Spleen (tissue), 11 donors: Measurements from ENCODE around the gene PKM. TPM values are rescaled to one million over a fixed set of nuclear protein-coding genes. Genes with fewer than 3 reads are reported as not detected.

ENCODE experiments used
- DNase-seq: peaks from one replicate; pipeline ENCODE4 v3.0.0-alpha.2; 2020
- H3K27ac ChIP-seq, 8 donors: fragments of 200-600 bp; sonication (generic) in 7 of 8; 1 replicate in 4 of 8; 2 replicates in 4 of 8; pipeline versions ENCODE4 v1.5.0 to v1.8.0; 2016 to 2021; ENCODE audit warnings: inconsistent platforms in 4 of 8, mild to moderate bottlenecking in 4 of 8, moderate library complexity in 1 of 8
- H3K27me3 ChIP-seq, 7 donors: fragments of 200-600 bp; sonication (generic) in 6 of 7; replicated peaks in 1 of 7; 1 replicate in 4 of 7; 2 replicates in 3 of 7; pipeline versions ENCODE4 v1.5.0 to v1.8.0; 2016 to 2021; ENCODE audit warnings: inconsistent platforms in 3 of 7, mild to moderate bottlenecking in 1 of 7
- H3K36me3 ChIP-seq, 6 donors: fragments of 200-600 bp; sonication (generic) in 5 of 6; 1 replicate in 4 of 6; 2 replicates in 2 of 6; pipeline versions ENCODE4 v1.5.0 to v1.8.0; 2016 to 2021; ENCODE audit warnings: inconsistent platforms in 2 of 6
- H3K4me1 ChIP-seq, 6 donors: fragments of 200-600 bp; sonication (generic) in 5 of 6; 1 replicate in 3 of 6; 2 replicates in 3 of 6; pipeline versions ENCODE4 v1.5.0 to v1.8.0; 2016 to 2021; ENCODE audit warnings: inconsistent platforms in 3 of 6
- H3K4me3 ChIP-seq, 8 donors: fragments of 200-600 bp; sonication (generic) in 7 of 8; 1 replicate in 4 of 8; 2 replicates in 4 of 8; pipeline versions ENCODE4 v1.5.0 to v1.8.0; 2016 to 2021; ENCODE audit warnings: inconsistent platforms in 4 of 8, mild to moderate bottlenecking in 4 of 8, moderate library complexity in 2 of 8
- H3K9me3 ChIP-seq, 8 donors: fragments of 200-600 bp; sonication (generic) in 7 of 8; 1 replicate in 4 of 8; 2 replicates in 4 of 8; pipeline versions ENCODE4 v1.5.0 to v1.8.0; 2016 to 2021; ENCODE audit warnings: inconsistent platforms in 4 of 8
- POLR2A ChIP-seq, 3 donors: fragments of 450-650 bp; IDR thresholded peaks; one replicate each; pipeline ENCODE4 v1.5.1; 2017; ENCODE audit warnings: antibody characterized with exemption in 3 of 3, mild to moderate bottlenecking in 1 of 3
- POLR2AphosphoS5 ChIP-seq, 3 donors: sonication (generic); formaldehyde crosslinking; IDR thresholded peaks; one replicate each; pipeline ENCODE4 v1.5.1; 2017; ENCODE audit warnings: antibody characterized with exemption in 3 of 3
- WGBS, 5 donors: extraction: QIAGEN DNeasy Blood & Tissue Kit in 3 of 5; methylation state at CpG; one replicate each; pipeline versions ENCODE4 v1.1.5 to v1.1.7; 2013 to 2018; 5-methylcytosine and 5-hydroxymethylcytosine counted together
- intact Hi-C: fragments of 100-400 bp; cut with DNase I; formaldehyde crosslinking; loops from one replicate; pipeline ENCODE4 v1.15.0; 2023; ENCODE audit warnings: low total_unique reads
- polyA plus RNA-seq, 3 donors: library from polyadenylated mRNA; stranded (reverse); fragments of 200-250 nt; gene quantifications; one replicate each; pipeline ENCODE4 v1.2.1, GENCODE V29; 2013
- total RNA-seq, 7 donors: library from RNA; depleted of rRNA in 3 of 7; stranded (reverse); fragments of >200 nt in 3 of 7; fragmentation: NEBNext Ultra II Directional in 4 of 7; extraction: Animal tissue kit (Norgen Biotek cat#: 25700) in 4 of 7; gene quantifications; one replicate each; pipeline versions ENCODE4 v1.1.0 to v1.2.1, GENCODE V29; 2016 to 2021
- TF ChIP-seq, protein P1 (sequence below), 11 experiments: fragments of 200-600 bp in 7 of 11; fragments of 450-650 bp in 4 of 11; sonication (generic) in 4 of 11; IDR thresholded peaks in 8 of 11; conservative IDR thresholded peaks in 3 of 11; 1 replicate in 7 of 11; 2 replicates in 4 of 11; pipeline versions ENCODE4 v1.4.0 to v1.8.0; 2016 to 2021; ENCODE audit warnings: antibody characterized with exemption in 11 of 11, inconsistent platforms in 4 of 11, mild to moderate bottlenecking in 1 of 11
- donor health status: healthy with polysubstance abuse.
- donor health status: DM: no; HTN: no; CAD: no; lungs with moderate emphysema.
- donor health status: DM: no; HTN: no; CAD: no.
- donor health status: Bipolar disorder and iron deficiency.
- donor health status: healthy.
- donor health status: DM: no; HTN: no; CAD: no.
- donor health status: DM: yes; HTN: yes; CAD: no.

PKM gene
- total and polyA plus RNA-seq, 10 donors, result 156 to 543 (median 347) TPM

DNA sequence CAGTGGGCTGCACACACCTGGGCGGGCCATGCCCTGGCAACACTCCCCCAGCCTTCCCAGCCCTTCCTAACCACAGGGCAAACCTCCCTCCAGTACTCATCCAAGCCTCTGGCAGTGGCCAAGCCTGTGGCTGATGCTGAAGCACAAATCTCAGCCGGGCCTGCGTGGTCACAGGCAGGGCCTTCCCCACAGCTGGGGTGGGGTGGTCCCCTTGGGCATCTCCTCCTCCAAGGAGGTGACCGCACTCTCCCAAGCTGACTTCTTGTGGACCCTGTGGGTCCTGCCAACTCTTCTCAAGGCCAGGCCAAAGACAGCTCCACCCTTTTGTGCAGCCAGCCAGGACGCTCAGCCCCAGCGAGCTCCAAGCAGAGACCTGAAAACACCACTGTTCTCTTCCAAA, 54.8 kb downstream of the PKM start:
- DNase-seq, result peak; percentile 61
- intact Hi-C loops, result no loop called here

DNA sequence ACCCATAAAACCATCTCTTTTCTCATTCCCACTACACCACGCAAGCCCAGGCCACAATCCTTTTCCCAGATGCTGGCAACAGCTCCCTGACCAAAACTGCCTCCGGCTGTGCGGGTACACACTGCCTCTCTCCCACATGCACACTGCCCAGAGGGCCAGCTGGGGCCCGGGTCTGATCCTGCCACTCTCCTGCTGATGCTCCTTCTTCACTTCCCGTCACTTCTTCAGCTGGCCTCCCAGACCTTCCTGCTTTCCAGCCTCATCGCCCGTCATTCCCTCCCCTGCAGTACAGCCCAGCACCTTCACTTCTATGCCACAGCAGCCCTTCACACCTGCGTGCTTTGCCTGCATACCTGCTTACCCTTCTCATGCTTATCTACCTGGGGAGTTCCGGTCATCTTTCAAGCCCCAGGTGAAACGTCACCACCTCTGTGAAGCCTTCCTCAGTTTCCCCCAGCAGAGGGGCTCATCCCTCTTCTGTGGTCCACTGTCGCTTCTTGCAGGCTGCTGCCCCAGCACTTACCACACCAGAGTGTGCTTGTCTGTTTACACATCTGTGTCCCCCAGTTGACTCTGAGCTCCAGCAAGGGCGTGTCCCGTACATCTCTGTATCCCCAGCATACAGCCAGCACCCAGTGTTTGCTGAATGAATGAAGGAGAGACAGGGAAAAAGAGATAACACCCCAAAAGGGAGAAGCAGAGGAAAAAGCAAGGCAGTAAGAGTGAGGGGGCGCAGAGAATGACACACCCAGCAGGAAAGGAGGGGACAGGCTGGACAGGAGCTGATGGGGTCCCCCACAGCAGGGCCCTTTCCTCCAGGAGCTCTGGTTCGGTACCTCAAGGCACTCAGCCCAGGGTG, 55.6 kb downstream of the PKM start:
- Histone ChIP-seq H3K27me3 (peaks cover 0 to 14% (median 0%) of the 10 kb centered on the region in 7 donors), H3K9me3 (no peaks in the 10 kb centered on the region), H3K4me3 (no peak overlapping the region), H3K36me3 (no peaks in the 10 kb centered on the region), H3K27ac (no peak overlapping the region), H3K4me1 (no peaks in the 10 kb centered on the region)
- no peak for TF ChIP-seq POLR2AphosphoS5 (IDR thresholded peaks at IDR 0.05)
- DNase-seq, result peak; percentile 28
- intact Hi-C loops, result no loop called here
- 87 to 95% (median 90%) methylated on average over 15 of the region's 15 CpGs for WGBS, 5 donors

More for the DNA sequence above, 54.8 kb downstream of the PKM start:
- Histone ChIP-seq H3K27ac (no peak overlapping the region), H3K27me3 (peaks cover 0 to 19% (median 0%) of the 10 kb centered on the region in 7 donors), H3K4me3 (no peak overlapping the region), H3K4me1 (no peaks in the 10 kb centered on the region), H3K36me3 (no peaks in the 10 kb centered on the region), H3K9me3 (no peaks in the 10 kb centered on the region)
- 74 to 91% (median 88%) methylated on average over 6 of the region's 6 CpGs for WGBS, 5 donors
- TF ChIP-seq, protein P1, sequence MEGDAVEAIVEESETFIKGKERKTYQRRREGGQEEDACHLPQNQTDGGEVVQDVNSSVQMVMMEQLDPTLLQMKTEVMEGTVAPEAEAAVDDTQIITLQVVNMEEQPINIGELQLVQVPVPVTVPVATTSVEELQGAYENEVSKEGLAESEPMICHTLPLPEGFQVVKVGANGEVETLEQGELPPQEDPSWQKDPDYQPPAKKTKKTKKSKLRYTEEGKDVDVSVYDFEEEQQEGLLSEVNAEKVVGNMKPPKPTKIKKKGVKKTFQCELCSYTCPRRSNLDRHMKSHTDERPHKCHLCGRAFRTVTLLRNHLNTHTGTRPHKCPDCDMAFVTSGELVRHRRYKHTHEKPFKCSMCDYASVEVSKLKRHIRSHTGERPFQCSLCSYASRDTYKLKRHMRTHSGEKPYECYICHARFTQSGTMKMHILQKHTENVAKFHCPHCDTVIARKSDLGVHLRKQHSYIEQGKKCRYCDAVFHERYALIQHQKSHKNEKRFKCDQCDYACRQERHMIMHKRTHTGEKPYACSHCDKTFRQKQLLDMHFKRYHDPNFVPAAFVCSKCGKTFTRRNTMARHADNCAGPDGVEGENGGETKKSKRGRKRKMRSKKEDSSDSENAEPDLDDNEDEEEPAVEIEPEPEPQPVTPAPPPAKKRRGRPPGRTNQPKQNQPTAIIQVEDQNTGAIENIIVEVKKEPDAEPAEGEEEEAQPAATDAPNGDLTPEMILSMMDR (IDR thresholded peaks at IDR 0.05 in 8 of 11, conservative IDR thresholded peaks at IDR 0.05 in 3 of 11), result no peak
- TF ChIP-seq POLR2AphosphoS5 (IDR thresholded peaks at IDR 0.05) (no peak), POLR2A (IDR thresholded peaks at IDR 0.05) (no peak)

GRCh38 chr15:72174551-72175165, 56.3 kb downstream of the PKM start:
- Histone ChIP-seq H3K27me3 (peaks cover 0 to 11% (median 0%) of the 10 kb centered on the region in 7 donors), H3K36me3 (no peaks in the 10 kb centered on the region), H3K9me3 (no peaks in the 10 kb centered on the region), H3K4me1 (no peaks in the 10 kb centered on the region), H3K4me3 (no peak overlapping the region), H3K27ac (no peak overlapping the region)
- intact Hi-C loops, result no loop called here
- TF ChIP-seq POLR2A (IDR thresholded peaks at IDR 0.05) (no peak), POLR2AphosphoS5 (IDR thresholded peaks at IDR 0.05) (no peak)
- TF ChIP-seq, protein P1 (IDR thresholded peaks at IDR 0.05 in 8 of 11, conservative IDR thresholded peaks at IDR 0.05 in 3 of 11), result no peak
- WGBS, 5 donors, result 44 to 64% (median 49%) methylated on average over 5 of the region's 5 CpGs
- peak; percentile 52 for DNase-seq

GRCh38 chr15:72173864-72174550, 57.0 kb downstream of the PKM start:
- 86 to 94% (median 91%) methylated on average over 12 of the region's 12 CpGs for WGBS, 5 donors
- H3K36me3 ChIP-seq, result no peaks in the 10 kb centered on the region
- no peak overlapping the region for H3K27ac ChIP-seq
- H3K27me3 ChIP-seq, result peaks cover 0 to 11% (median 0%) of the 10 kb centered on the region in 7 donors
- DNase-seq, result peak; percentile 54
- no peak overlapping the region for H3K4me3 ChIP-seq
- TF ChIP-seq POLR2AphosphoS5 (IDR thresholded peaks at IDR 0.05) (no peak), POLR2A (IDR thresholded peaks at IDR 0.05) (no peak)
- TF ChIP-seq, protein P1 (IDR thresholded peaks at IDR 0.05 in 8 of 11, conservative IDR thresholded peaks at IDR 0.05 in 3 of 11), result no peak
- intact Hi-C loops, result no loop called here
- H3K9me3 ChIP-seq, result no peaks in the 10 kb centered on the region
- no peaks in the 10 kb centered on the region for H3K4me1 ChIP-seq
